ENCODE results near the gene DIO1. TPM values are rescaled to one million over a fixed set of nuclear protein-coding genes. Genes with fewer than 3 reads are reported as not detected.

The DIO1 gene
- total and polyA plus RNA-seq, 4 donors = 0.24 to 1.9 (median 0.75) TPM

GRCh38 chr1:53851571-53852285, 42.3 kb upstream of the DIO1 start:
- no peaks in the 10 kb centered on the region for H3K27me3 ChIP-seq (ENCODE audit: control insufficient read depth in 3 of 3, insufficient read depth in 3 of 3, low read length in 2 of 3)

DNA sequence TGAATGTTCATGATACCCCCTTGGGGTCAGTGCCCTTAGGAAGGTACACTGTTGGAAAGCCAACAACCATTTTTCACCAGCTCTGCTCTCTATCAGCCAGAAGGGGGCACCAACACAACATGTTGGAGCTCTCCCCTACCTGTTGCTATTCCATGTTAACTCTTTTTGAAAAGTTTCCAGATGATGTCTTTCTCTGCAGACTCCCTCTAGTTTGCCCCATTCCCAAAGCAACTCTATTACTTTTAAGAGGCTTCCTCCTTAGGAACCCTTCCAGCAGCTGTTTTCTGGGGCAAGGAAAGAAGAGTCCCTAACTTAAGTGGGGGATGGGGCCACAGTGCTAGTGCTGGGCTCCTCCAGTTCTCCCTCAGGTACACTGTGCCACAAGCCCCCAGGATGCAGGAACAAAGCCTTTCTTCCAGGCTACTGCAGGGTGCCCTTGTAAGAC, 33.0 kb upstream of the DIO1 start:
- Histone ChIP-seq H3K36me3 (ENCODE audit: control insufficient read depth in 4 of 4, insufficient read depth in 4 of 4, low read length in 4 of 4) (peaks cover 11 to 38% (median 14%) of the 10 kb centered on the region in 4 donors), H3K27me3 (ENCODE audit: control insufficient read depth in 3 of 3, insufficient read depth in 3 of 3, low read length in 2 of 3) (no peaks in the 10 kb centered on the region), H3K4me1 (ENCODE audit: control insufficient read depth in 5 of 5, insufficient read depth in 5 of 5, low read length in 5 of 5) (no peaks in the 10 kb centered on the region), H3K27ac (ENCODE audit: low read depth in 1 of 2, low read length in 1 of 2) (no peak overlapping the region), H3K4me3 (no peak overlapping the region), H3K9me3 (ENCODE audit: control insufficient read depth in 4 of 4, insufficient read depth in 3 of 4, low read length in 3 of 4) (no peaks in the 10 kb centered on the region), H3K9ac (ENCODE audit: insufficient read depth in 1 of 2, low read length in 2 of 2) (no peak overlapping the region)
- TF ChIP-seq, protein P1, sequence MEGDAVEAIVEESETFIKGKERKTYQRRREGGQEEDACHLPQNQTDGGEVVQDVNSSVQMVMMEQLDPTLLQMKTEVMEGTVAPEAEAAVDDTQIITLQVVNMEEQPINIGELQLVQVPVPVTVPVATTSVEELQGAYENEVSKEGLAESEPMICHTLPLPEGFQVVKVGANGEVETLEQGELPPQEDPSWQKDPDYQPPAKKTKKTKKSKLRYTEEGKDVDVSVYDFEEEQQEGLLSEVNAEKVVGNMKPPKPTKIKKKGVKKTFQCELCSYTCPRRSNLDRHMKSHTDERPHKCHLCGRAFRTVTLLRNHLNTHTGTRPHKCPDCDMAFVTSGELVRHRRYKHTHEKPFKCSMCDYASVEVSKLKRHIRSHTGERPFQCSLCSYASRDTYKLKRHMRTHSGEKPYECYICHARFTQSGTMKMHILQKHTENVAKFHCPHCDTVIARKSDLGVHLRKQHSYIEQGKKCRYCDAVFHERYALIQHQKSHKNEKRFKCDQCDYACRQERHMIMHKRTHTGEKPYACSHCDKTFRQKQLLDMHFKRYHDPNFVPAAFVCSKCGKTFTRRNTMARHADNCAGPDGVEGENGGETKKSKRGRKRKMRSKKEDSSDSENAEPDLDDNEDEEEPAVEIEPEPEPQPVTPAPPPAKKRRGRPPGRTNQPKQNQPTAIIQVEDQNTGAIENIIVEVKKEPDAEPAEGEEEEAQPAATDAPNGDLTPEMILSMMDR (IDR thresholded peaks at IDR 0.05; ENCODE audit: control extremely low read depth, extremely low read depth) = peak; percentile 60
- peak; percentile 28 to 65 (median 59) for DNase-seq
- peak; percentile 47 for ATAC-seq (ENCODE audit: insufficient read depth, low FRiP score)

More at GRCh38 chr1:53851571-53852285, 42.3 kb upstream of the DIO1 start:
- DNase-seq (no peak), ATAC-seq (ENCODE audit: insufficient read depth, low FRiP score) (no peak)
- Histone ChIP-seq H3K9ac (ENCODE audit: insufficient read depth in 1 of 2, low read length in 2 of 2) (no peak overlapping the region), H3K4me3 (no peak overlapping the region), H3K27ac (ENCODE audit: low read depth in 1 of 2, low read length in 1 of 2) (no peak overlapping the region), H3K4me1 (ENCODE audit: control insufficient read depth in 5 of 5, insufficient read depth in 5 of 5, low read length in 5 of 5) (no peaks in the 10 kb centered on the region), H3K9me3 (ENCODE audit: control insufficient read depth in 4 of 4, insufficient read depth in 3 of 4, low read length in 3 of 4) (peaks cover 0 to 3% (median 0%) of the 10 kb centered on the region in 4 donors), H3K36me3 (ENCODE audit: control insufficient read depth in 4 of 4, insufficient read depth in 4 of 4, low read length in 4 of 4) (peaks cover 6 to 37% (median 17%) of the 10 kb centered on the region in 4 donors)
- WGBS, 2 donors = 91 to 96% methylated on average over 9 of the region's 9 CpGs
- TF ChIP-seq, protein P1 (IDR thresholded peaks at IDR 0.05; ENCODE audit: control extremely low read depth, extremely low read depth) = no peak

GRCh38 chr1:53862507-53862906, 31.5 kb upstream of the DIO1 start:
- ATAC-seq (ENCODE audit: insufficient read depth, low FRiP score) (no peak), DNase-seq (no peak)
- no peak overlapping the region for H3K27ac ChIP-seq (ENCODE audit: low read depth in 1 of 2, low read length in 1 of 2)
- H3K9me3 ChIP-seq (ENCODE audit: control insufficient read depth in 4 of 4, insufficient read depth in 3 of 4, low read length in 3 of 4) = no peaks in the 10 kb centered on the region
- no peak overlapping the region for H3K4me3 ChIP-seq
- peaks cover 5 to 29% (median 12%) of the 10 kb centered on the region in 4 donors for H3K36me3 ChIP-seq (ENCODE audit: control insufficient read depth in 4 of 4, insufficient read depth in 4 of 4, low read length in 4 of 4)
- H3K4me1 ChIP-seq (ENCODE audit: control insufficient read depth in 5 of 5, insufficient read depth in 5 of 5, low read length in 5 of 5) = no peaks in the 10 kb centered on the region
- no peak overlapping the region for H3K9ac ChIP-seq (ENCODE audit: insufficient read depth in 1 of 2, low read length in 2 of 2)
- TF ChIP-seq, protein P1 (IDR thresholded peaks at IDR 0.05; ENCODE audit: control extremely low read depth, extremely low read depth) = no peak
- H3K27me3 ChIP-seq (ENCODE audit: control insufficient read depth in 3 of 3, insufficient read depth in 3 of 3, low read length in 2 of 3) = no peaks in the 10 kb centered on the region
- WGBS, 2 donors = 64 to 70% methylated on average over 7 of the region's 7 CpGs
